OCI-LY3 (cell line): ENCODE results near the gene NDE1.

Experiments used
- EZH2phosphoT487 ChIP-seq: fragments of 200-600 bp; shearing (Covaris generic); IDR thresholded peaks from 2 replicates; pipeline ENCODE4 v1.6.1; 2018; ENCODE audit warnings: antibody characterized with exemption, mixed run types, low read depth
- TF ChIP-seq, protein P1 (sequence below): fragments of 200-600, 300-600 bp; sonication (generic); IDR thresholded peaks from 2 replicates; pipeline ENCODE4 v1.5.1; 2014; ENCODE audit warnings: antibody characterized with exemption, low read length, low read depth

DNA sequence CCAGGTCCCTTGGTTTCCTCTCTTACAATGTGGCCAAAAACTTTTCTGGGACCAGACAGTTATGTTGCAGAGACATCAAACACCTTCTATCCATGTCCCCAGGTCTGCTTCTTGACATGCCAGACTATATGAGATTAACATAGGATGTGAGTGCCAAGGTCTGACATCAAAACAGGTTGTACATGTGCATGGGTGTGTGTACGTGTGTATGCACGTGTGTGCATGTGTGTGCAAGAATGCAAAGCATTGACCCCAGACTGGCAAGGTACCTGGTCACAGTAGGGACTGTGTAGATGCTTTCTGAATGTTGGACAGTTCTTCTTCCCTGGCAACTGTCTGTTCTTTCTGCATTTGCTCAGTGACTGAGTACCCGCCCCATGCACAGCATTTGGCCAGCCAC lies 85.6 kb downstream of the NDE1 start:
- TF ChIP-seq, protein P1, sequence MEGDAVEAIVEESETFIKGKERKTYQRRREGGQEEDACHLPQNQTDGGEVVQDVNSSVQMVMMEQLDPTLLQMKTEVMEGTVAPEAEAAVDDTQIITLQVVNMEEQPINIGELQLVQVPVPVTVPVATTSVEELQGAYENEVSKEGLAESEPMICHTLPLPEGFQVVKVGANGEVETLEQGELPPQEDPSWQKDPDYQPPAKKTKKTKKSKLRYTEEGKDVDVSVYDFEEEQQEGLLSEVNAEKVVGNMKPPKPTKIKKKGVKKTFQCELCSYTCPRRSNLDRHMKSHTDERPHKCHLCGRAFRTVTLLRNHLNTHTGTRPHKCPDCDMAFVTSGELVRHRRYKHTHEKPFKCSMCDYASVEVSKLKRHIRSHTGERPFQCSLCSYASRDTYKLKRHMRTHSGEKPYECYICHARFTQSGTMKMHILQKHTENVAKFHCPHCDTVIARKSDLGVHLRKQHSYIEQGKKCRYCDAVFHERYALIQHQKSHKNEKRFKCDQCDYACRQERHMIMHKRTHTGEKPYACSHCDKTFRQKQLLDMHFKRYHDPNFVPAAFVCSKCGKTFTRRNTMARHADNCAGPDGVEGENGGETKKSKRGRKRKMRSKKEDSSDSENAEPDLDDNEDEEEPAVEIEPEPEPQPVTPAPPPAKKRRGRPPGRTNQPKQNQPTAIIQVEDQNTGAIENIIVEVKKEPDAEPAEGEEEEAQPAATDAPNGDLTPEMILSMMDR, result no peak
- TF ChIP-seq EZH2phosphoT487, result no peak
